HepG2 (cell line): Measurements from ENCODE around the gene MAJIN. TPM values are rescaled to one million over a fixed set of nuclear protein-coding genes. Genes with fewer than 3 reads are reported as not detected.

Experiments used
- AHR ChIP-seq: IDR thresholded peaks from 2 replicates; pipeline ENCODE4 v1.6.1; 2018; ENCODE audit warnings: missing genetic modification reagents, missing compliant biosample characterization
- CBX5 ChIP-seq: sonication (generic); formaldehyde crosslinking; IDR thresholded peaks from 2 replicates; pipeline ENCODE4 v1.4.0; 2020; ENCODE audit warnings: missing genetic modification reagents, borderline replicate concordance
- EHMT2 ChIP-seq: fragments of 200-600 bp; sonication (generic); IDR thresholded peaks from 2 replicates; pipeline ENCODE4 v1.7.0; 2017; ENCODE audit warnings: antibody characterized with exemption, low read depth, low read length, borderline replicate concordance
- ETV6 ChIP-seq: sonication (generic); formaldehyde crosslinking; conservative IDR thresholded peaks from 2 replicates; pipeline ENCODE4 v1.4.0; 2020; ENCODE audit warnings: missing genetic modification reagents
- HOXA5 ChIP-seq: sonication (generic); formaldehyde crosslinking; IDR thresholded peaks from 2 replicates; pipeline ENCODE4 v1.4.0; 2020; ENCODE audit warnings: missing genetic modification reagents
- MED1 ChIP-seq: sonication (generic); formaldehyde crosslinking; IDR thresholded peaks from 2 replicates; pipeline ENCODE4 v1.4.0; 2020; ENCODE audit warnings: missing genetic modification reagents
- MEIS1 ChIP-seq: sonication (generic); formaldehyde crosslinking; IDR thresholded peaks from 2 replicates; pipeline ENCODE4 v1.9.0; 2021; ENCODE audit warnings: mild to moderate bottlenecking, missing genetic modification reagents, moderate library complexity, borderline replicate concordance
- MTA1 ChIP-seq: sonication (generic); formaldehyde crosslinking; IDR thresholded peaks from 2 replicates; pipeline ENCODE4 v1.4.0; 2020; ENCODE audit warnings: missing genetic modification reagents, mild to moderate bottlenecking, borderline replicate concordance
- PHB2 ChIP-seq: fragments of 450-650 bp; IDR thresholded peaks from 2 replicates; pipeline ENCODE4 v1.6.1; 2018; ENCODE audit not compliant: partially characterized antibody
- SAP130 ChIP-seq: IDR thresholded peaks from 2 replicates; pipeline ENCODE4 v1.6.1; 2016; ENCODE audit warnings: low read depth
- SP5 ChIP-seq: IDR thresholded peaks from 2 replicates; pipeline ENCODE4 v1.6.1; 2016; ENCODE audit warnings: low read depth, borderline replicate concordance
- THAP11 ChIP-seq: IDR thresholded peaks from 2 replicates; pipeline ENCODE4 v1.6.1; 2016; ENCODE audit warnings: missing biosample characterization, missing genetic modification reagents
- ZC3H4 ChIP-seq: sonication (generic); formaldehyde crosslinking; IDR thresholded peaks from 2 replicates; pipeline ENCODE4 v1.4.0; 2020; ENCODE audit warnings: missing genetic modification reagents, borderline replicate concordance
- ZNF335 ChIP-seq: sonication (generic); formaldehyde crosslinking; IDR thresholded peaks from 2 replicates; pipeline ENCODE4 v1.4.0; 2020; ENCODE audit warnings: missing genetic modification reagents
- ZNF530 ChIP-seq: sonication (generic); formaldehyde crosslinking; IDR thresholded peaks from 2 replicates; pipeline ENCODE4 v1.5.0; 2020; ENCODE audit warnings: low read depth, mild to moderate bottlenecking, missing genetic modification reagents
- ZNF552 ChIP-seq: sonication (generic); formaldehyde crosslinking; IDR thresholded peaks from 2 replicates; pipeline ENCODE4 v1.9.0; 2022; ENCODE audit warnings: missing genetic modification reagents, mild to moderate bottlenecking, borderline replicate concordance
- ZNF768 ChIP-seq: sonication (generic); formaldehyde crosslinking; IDR thresholded peaks from 2 replicates; pipeline ENCODE4 v1.4.0; 2020; ENCODE audit warnings: missing genetic modification reagents
- ZNF792 ChIP-seq: IDR thresholded peaks from 2 replicates; pipeline ENCODE4 v1.6.1; 2016
- ZSCAN21 ChIP-seq: sonication (generic); formaldehyde crosslinking; IDR thresholded peaks from 2 replicates; pipeline ENCODE4 v1.8.0; 2022; ENCODE audit warnings: mild to moderate bottlenecking, missing genetic modification reagents, moderate library complexity, borderline replicate concordance
- ZSCAN29 ChIP-seq: sonication (generic); formaldehyde crosslinking; conservative IDR thresholded peaks from 2 replicates; pipeline ENCODE4 v1.4.0; 2020; ENCODE audit warnings: mild to moderate bottlenecking, missing genetic modification reagents
- polyA plus RNA-seq, 8 experiments: library from polyadenylated mRNA; depleted of rRNA in 3 of 8; stranded (reverse) in 7 of 8; unstranded in 1 of 8; fragments of >200 nt; fragmentation: Illumina TruSeq in 4 of 8; extraction: Trizol in 4 of 8; gene quantifications; 2 replicates each; pipeline versions ENCODE4 v1.2.1 to v1.2.3, GENCODE V29; 2011 to 2016; ENCODE audit warnings: low read depth in 4 of 8, missing spikeins in 1 of 8, mixed read lengths in 1 of 8; ENCODE audit not compliant: insufficient read depth in 1 of 8
- total RNA-seq, 5 experiments: library from RNA; depleted of rRNA; stranded (reverse); fragments of >200 nt; fragmentation: Illumina TruSeq; extraction: Trizol; gene quantifications; 2 replicates each; pipeline ENCODE4 v1.2.3, GENCODE V29; 2016; ENCODE audit warnings: low read depth in 1 of 5
- TF ChIP-seq, protein P1 (sequence below): sonication (generic); formaldehyde crosslinking; IDR thresholded peaks from 2 replicates; pipeline ENCODE4 v1.8.0; 2022; ENCODE audit warnings: mild to moderate bottlenecking, missing genetic modification reagents
- TF ChIP-seq, protein P2 (sequence below): IDR thresholded peaks from 2 replicates; pipeline ENCODE4 v1.6.1; 2012; ENCODE audit warnings: low read depth, low read length, improper control_type of control experiment
- TF ChIP-seq, protein P3 (sequence below): sonication (generic); formaldehyde crosslinking; IDR thresholded peaks from 2 replicates; pipeline ENCODE4 v1.4.0; 2020; ENCODE audit warnings: low read depth, missing genetic modification reagents
- TF ChIP-seq, protein P4 (sequence below): sonication (generic); formaldehyde crosslinking; IDR thresholded peaks from 2 replicates; pipeline ENCODE4 v1.5.0; 2020; ENCODE audit warnings: missing genetic modification reagents

MAJIN gene
- total and polyA plus RNA-seq, 2 of the 13 experiments (the other 11 are each of a cell fraction or from before 2014, with no cell fraction given): not detected

DNA sequence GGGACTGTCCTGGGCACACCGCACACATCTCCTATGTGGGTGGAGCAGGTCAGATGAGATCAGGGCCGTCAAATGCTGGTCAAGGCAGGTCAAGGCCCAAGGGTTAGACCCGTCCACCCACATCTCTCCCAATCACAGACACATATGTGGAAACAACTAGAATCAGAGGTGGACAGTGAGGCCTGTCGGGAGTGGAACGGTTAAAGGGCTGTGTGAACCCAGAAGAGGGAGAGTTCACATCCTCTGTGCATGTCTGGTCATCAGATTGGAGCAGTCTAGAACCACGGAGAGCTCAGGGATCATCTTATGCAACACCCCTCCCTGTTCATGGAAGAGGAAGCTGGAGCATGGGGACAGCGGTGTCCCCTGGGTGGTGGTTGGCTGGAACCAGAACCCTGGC is 47.9 kb upstream of the MAJIN start (continued):
- TF ChIP-seq ZNF552 (no peak), THAP11 (CRISPR knock-in tag) (0 out of 2 replicates have a peak, but pooled peaks have one; percentile 19), SAP130 (peak; percentile 55), CBX5 (CRISPR knock-in tag) (no peak), ZNF792 (CRISPR knock-in tag) (no peak), HOXA5 (no peak), AHR (CRISPR knock-in tag) (peak; percentile 29; the same call in 1 of the 2 replicates), MED1 (CRISPR knock-in tag) (0 out of 2 replicates have a peak, but pooled peaks have one; percentile 28), SP5 (CRISPR knock-in tag) (peak; percentile 73), ZNF768 (CRISPR knock-in tag) (no peak), PHB2 (no peak), ZNF335 (CRISPR knock-in tag) (no peak), MTA1 (CRISPR knock-in tag) (no peak), MEIS1 (CRISPR knock-in tag) (no peak), ZSCAN21 (CRISPR knock-in tag) (no peak), ZSCAN29 (CRISPR knock-in tag) (no peak), EHMT2 (no peak), ETV6 (no peak), ZC3H4 (no peak), ZNF530 (CRISPR knock-in tag) (no peak)
- TF ChIP-seq, protein P1, sequence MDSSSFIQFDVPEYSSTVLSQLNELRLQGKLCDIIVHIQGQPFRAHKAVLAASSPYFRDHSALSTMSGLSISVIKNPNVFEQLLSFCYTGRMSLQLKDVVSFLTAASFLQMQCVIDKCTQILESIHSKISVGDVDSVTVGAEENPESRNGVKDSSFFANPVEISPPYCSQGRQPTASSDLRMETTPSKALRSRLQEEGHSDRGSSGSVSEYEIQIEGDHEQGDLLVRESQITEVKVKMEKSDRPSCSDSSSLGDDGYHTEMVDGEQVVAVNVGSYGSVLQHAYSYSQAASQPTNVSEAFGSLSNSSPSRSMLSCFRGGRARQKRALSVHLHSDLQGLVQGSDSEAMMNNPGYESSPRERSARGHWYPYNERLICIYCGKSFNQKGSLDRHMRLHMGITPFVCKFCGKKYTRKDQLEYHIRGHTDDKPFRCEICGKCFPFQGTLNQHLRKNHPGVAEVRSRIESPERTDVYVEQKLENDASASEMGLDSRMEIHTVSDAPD (CRISPR knock-in tag): no peak
- TF ChIP-seq, protein P2, sequence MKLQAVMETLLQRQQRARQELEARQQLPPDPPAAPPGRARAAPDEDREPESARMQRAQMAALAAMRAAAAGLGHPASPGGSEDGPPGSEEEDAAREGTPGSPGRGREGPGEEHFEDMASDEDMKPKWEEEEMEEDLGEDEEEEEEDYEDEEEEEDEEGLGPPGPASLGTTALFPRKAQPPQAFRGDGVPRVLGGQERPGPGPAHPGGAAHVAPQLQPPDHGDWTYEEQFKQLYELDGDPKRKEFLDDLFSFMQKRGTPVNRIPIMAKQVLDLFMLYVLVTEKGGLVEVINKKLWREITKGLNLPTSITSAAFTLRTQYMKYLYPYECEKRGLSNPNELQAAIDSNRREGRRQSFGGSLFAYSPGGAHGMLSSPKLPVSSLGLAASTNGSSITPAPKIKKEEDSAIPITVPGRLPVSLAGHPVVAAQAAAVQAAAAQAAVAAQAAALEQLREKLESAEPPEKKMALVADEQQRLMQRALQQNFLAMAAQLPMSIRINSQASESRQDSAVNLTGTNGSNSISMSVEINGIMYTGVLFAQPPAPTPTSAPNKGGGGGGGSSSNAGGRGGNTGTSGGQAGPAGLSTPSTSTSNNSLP: no peak
- TF ChIP-seq, protein P3, sequence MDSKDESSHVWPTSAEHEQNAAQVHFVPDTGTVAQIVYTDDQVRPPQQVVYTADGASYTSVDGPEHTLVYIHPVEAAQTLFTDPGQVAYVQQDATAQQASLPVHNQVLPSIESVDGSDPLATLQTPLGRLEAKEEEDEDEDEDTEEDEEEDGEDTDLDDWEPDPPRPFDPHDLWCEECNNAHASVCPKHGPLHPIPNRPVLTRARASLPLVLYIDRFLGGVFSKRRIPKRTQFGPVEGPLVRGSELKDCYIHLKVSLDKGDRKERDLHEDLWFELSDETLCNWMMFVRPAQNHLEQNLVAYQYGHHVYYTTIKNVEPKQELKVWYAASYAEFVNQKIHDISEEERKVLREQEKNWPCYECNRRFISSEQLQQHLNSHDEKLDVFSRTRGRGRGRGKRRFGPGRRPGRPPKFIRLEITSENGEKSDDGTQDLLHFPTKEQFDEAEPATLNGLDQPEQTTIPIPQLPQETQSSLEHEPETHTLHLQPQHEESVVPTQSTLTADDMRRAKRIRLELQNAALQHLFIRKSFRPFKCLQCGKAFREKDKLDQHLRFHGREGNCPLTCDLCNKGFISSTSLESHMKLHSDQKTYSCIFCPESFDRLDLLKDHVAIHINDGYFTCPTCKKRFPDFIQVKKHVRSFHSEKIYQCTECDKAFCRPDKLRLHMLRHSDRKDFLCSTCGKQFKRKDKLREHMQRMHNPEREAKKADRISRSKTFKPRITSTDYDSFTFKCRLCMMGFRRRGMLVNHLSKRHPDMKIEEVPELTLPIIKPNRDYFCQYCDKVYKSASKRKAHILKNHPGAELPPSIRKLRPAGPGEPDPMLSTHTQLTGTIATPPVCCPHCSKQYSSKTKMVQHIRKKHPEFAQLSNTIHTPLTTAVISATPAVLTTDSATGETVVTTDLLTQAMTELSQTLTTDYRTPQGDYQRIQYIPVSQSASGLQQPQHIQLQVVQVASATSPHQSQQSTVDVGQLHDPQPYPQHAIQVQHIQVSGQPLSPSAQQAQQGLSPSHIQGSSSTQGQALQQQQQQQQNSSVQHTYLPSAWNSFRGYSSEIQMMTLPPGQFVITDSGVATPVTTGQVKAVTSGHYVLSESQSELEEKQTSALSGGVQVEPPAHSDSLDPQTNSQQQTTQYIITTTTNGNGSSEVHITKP (CRISPR knock-in tag): no peak
- TF ChIP-seq, protein P4, sequence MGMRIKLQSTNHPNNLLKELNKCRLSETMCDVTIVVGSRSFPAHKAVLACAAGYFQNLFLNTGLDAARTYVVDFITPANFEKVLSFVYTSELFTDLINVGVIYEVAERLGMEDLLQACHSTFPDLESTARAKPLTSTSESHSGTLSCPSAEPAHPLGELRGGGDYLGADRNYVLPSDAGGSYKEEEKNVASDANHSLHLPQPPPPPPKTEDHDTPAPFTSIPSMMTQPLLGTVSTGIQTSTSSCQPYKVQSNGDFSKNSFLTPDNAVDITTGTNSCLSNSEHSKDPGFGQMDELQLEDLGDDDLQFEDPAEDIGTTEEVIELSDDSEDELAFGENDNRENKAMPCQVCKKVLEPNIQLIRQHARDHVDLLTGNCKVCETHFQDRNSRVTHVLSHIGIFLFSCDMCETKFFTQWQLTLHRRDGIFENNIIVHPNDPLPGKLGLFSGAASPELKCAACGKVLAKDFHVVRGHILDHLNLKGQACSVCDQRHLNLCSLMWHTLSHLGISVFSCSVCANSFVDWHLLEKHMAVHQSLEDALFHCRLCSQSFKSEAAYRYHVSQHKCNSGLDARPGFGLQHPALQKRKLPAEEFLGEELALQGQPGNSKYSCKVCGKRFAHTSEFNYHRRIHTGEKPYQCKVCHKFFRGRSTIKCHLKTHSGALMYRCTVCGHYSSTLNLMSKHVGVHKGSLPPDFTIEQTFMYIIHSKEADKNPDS (CRISPR knock-in tag): no peak
